NCI-H2029 treated with DMSO at 0.1 percent for 48 hours (cell line): ENCODE data around the gene LIX1.
"Not testable (repeated sequence)": the region's sequence is repeated elsewhere in the genome, so short reads cannot be mapped to it uniquely, and the experiment has no call there.

Experiments used
- DNase-seq: peaks from one replicate; lab custom pipeline; 2025; lab: John Stamatoyannopoulos, UW

The LIX1 gene

DNA sequence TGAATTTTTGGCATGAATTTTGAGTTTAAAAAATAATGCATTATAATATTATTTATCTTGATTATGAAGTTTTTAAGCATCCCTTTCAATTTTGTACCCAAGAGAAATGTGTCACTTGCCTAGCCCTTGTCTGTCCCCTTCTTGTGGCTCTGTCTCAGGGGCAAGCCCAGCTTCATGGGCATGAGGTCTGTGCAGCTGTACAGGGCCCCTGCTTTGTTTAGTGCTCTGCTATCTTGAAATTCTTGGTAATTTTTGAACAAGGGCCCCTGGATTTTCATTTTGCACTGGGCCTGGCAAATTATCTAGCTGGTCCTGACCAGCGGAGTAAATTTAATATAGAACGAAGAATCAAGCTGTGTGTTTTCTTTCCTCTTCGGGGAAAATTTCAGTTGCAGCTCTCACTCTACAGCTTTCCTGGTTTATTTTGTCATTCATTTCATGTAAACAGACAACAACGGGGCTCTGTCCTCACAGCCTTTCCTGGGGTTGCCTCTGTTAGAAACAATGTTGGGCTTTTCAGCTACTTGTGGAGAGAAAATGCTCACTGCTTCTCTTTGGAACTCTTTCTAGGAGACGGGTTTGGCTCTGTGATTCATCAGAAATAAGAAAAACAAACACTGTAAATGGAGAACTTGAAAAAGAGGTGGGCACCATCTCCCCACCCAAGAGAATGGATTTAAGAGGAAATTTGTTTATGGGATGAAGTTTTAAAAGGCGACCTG lies 41.1 kb downstream of the LIX1 start:
- DNase-seq = no peak

DNA sequence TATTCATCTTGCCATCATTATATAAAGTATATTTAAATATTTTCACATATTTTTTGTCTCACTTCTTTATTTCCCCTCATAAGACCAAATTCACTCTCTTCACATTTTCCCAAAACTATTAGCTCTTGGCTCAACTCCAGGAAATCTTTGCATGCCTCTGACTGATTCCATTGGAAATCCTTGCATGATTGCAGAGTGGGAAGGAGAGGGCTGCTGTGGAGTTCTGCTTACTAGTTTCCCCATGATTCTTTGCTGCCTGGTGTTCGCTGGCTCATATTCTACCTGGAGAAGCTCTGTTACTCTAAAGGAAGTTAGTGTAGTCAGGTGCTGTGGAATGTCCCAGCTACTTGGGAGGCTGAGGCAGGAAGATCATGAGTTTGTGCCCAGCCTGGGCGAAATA lies 41.9 kb downstream of the LIX1 start:
- no peak for DNase-seq

DNA sequence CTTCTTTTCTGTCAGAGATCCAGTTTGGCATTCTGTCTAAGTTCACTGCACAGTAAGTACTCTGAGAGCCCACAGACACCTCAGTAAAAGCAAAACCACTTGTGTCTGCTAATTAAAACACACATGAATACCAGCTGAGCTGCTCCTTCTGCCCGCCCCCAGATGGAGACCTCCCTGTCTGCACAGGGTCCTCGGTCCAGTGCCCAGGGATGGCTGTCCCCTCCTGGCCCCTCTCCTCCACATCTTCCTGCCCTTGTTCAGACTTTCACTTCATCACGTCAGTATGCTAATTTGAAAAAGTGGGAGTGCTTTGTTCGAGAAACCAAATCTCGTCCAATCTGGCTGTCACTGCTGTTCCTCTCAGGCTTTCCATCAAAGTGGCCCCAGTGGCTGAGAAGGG lies 43.5 kb downstream of the LIX1 start:
- DNase-seq = no peak

DNA sequence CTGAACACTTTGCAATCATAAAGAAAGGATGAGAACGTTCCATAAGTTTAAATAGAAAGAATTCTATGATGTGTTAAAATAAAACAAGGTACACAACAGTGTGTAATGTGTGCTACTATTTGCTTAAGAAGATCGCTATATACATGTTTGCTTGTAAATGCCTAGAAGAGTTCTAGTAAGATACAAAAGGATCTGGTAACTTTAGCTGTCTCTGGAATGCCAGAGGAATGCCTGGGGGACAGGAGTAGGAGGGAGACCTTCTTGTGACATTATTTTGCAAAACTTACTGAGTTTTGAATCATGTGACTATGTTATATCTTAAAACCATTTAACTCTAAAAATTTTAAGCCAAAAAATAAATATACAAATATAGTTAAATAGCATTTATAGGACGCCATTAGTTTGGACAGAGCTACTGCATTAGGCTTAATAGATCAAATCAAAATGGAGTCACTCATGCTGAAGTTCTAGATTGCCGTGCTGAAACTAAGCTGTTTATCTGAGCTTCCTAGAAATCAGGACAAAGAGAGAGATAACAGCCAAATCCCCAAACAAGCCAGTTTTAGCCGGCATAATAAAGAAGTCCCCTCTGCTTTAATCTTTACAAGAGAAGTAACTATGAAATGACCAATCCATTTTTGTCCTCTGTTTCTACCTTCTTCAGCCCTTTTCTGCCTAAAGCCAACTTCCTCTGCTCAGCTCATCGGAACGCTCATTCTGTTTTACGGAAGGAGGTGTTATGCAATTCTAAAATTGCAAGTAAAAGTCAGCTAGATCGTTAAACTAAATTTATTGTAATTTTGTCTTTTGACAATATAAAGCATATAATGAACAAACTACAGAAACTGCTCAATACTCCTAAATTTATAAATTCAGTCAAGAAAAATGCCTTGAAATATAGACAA lies 44.8 kb downstream of the LIX1 start:
- DNase-seq = no peak

DNA sequence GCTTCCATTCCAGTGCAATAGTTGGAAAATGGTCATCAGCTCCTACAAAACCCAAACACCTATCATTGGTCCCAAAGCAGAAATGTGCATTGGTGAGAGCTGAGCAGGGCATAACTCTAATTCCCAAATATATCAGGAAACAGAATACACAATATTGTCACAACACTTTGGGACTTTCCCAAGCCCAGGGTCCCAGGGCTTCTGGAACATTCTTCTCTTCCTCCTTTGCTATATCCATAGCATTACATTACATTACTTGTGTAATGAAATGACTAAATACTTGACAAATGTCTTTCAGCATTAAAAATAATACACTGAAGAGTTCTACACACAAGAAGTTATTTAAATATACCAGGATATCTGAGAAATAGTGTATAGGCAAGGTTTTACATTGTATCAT lies 45.6 kb downstream of the LIX1 start:
- no peak for DNase-seq

DNA sequence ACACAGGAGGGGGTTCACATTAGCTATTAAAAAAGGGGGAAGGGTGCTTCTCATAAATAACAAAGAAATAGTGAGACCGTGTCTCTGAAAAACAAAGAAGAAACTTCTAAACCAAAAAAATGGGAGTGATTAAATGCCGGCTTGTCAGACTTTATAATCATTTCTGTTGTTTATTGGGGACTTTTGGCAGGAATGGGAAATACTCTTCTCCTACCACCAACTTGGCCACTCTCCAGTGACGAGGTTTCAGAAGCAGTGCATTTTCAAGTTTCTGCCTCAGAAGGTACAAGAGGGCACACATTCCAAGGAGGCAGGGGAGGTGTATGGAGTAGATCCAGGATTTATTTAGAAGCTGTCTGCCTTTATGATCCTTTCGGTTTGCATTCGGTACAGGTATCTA lies 46.2 kb downstream of the LIX1 start:
- no peak for DNase-seq

DNA sequence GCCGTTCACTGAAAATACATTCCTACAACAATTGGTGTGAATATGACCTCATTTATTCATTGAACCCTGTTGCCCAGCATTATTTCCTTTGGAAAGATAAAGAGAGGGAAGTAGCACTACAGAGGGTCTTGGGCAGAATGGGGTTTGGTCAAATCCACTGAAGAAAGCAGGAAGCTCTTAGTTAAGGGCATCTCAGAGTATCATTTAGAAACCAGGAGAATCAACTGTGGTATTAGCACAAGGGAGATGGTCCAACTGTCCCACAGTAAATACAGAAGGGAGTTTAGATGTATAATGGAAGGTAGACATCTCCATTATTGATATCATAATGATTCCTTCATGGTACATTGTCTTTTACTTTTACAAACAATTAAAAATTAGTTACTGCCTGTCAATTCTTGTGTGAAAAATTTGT lies 47.1 kb downstream of the LIX1 start:
- no peak for DNase-seq

DNA sequence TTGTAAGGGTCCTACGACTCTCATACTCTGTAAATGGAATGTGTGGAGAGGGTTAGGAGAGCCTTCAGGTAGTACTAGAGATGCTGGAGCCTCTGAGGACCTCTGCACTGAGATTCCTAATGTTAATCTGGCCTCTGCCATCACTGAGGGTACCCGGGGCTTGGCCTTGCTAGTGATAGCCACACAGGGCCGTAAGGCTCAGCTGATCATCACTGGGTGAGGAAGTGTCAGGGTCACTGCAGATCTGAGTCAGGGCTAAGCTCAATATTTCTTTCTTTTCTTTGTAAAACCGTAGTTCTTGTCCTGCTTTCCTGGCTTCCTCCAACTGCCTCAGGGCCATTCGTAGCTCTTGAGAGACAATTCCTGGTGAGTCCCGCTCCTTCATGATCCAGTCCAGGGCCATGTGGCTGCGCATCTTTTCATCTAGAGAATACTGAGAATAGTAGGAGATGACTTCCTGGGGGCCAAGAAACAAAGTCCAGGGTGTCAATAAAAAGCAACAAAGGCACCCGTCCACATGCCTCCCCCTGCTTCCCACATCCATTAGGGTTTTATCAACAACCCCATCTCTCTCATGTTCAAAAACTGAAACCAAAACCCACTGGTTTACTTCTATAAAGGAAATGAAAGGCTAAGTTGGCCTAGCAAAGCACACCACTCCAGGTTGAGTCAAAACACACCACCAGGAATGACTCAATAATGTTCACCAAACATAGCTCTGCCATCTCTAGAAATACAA lies 47.7 kb downstream of the LIX1 start:
- DNase-seq = no peak

DNA sequence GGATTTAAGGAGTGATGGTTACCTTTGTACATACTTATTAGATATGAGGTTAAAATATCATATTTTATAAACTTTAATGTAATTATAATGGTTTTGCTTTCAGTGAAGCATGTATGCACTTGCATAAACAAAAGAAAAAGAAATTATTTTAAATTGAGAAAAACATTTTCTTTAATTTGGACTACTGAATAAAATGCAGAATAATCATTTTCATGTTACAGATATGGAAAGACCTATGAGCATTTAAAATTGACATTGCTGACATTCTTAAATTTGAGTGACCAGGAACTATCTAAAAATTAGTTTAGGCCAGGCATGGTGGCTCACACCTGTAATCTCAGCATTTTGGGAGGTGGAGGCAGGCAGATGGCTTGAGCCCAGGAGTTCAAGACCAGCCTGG lies 49.2 kb downstream of the LIX1 start:
- DNase-seq = no peak

DNA sequence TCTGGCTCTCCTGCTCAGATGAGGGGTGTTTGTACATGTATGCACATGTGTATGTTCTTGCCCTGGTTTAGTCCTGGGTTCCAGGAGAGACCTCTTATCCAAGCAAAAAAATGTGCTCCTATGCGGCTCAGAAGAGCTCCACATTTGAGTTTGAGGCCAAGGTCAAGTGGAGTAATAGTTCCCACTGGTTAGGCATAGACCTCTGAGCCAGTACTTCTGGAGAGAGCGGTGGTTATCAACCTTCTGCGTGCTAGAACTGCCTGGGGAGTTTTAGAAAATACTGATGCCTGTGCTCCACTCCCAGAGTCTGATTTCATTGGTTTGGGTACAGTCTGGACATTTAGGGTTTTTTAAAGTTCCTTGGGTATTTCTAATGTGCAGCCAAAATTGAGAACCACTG lies 51.5 kb downstream of the LIX1 start:
- no peak for DNase-seq

DNA sequence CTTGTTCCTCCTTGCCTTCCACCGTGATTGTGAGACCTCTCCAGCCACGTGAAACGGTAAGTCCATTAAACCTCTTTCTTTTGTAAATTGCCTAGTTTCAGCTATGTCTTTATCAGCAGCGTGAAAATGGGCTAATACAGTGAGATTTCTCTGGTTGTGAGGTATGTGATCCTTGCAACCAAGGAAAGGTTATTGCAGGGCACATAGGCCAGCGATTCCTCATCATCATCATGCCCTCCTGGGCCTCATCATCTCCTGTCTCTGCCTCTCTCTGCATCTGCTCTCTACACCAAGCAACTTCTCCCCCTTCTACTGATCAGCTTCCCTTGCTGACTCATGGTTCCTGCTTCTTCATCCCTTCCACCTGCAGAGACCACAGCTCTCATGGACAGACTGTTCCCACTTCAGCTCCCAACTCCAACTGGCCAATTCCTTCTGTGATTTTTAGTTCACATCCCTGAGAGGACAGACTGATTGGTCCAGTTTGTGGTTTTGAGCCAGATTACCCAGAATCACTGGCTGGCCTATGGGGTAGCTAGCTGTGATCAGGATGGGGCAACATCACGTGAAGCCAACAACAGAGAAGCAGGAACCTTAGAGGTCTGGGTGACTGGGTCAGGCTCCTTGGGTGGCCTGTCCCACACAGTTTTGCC lies 53.1 kb downstream of the LIX1 start:
- no peak for DNase-seq

DNA sequence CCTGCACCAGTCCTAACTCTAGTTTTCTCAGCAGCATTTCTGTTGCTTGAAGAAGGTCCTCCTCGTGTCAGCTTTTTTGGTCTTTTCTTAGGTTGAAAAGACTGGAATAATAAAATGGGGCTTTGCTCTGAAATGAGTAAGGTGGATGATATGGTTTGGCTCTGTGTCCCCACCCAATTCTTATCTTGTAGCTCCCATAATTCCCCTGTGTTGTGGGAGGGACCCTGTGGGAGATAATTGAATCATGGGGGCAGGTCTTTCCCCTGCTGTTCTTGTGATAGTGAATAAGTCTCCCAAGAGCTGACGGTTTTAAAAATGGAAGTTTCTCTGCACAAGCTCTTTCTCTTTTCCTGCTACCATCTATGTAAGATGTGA lies 53.6 kb downstream of the LIX1 start:
- no peak for DNase-seq

DNA sequence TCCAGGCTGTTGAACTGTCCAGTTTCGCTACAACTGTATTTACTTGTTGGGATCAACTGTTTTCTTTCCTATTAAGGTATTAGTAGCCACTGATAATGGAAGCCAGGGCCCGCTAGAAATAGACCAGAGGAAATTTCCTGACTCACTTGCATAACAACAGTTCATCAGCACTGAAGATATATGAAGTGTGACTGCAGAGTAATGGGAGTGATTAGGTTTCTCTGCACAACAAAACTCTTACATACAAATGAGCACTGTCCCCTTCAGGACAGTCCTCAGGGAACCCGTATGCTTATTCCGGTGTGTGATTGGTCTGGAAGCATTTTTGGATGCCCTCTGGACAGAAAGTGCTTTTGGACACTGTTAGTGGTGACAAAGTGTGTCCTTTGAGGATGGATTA lies 55.3 kb downstream of the LIX1 start:
- DNase-seq = no peak

DNA sequence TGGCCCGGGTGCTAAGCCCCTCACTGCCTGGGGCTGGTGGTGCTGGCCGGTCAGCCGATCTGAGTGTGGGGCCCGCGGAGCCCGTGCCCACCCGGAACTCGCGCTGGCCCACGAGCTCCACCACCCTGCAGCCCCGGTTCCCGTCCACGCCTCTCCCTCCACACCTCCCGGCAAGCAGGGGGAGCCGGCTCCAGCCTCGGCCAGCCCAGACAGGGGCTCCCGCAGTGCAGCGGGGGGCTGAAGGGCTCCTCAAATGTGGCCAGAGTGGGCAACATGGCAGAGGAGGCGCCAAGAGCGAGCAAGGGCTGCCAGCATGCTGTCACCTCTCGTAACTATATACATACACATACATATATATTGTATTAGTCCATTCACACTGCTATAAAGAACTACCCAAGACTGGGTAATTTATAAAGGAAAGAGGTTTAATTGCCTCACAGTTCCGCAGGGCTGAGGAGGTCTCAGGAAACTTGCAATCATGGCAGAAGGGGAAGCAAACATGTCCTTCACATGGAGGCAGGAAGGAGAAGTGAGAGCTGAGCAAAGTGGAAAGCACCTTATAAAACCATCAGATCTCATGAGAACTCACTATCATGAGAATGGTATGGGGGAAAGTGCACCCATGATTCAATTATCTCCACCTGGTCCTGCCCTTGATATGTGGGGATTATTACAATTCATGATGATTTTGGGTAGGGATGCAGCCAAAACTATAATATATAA lies 56.8 kb downstream of the LIX1 start:
- DNase-seq = no peak

DNA sequence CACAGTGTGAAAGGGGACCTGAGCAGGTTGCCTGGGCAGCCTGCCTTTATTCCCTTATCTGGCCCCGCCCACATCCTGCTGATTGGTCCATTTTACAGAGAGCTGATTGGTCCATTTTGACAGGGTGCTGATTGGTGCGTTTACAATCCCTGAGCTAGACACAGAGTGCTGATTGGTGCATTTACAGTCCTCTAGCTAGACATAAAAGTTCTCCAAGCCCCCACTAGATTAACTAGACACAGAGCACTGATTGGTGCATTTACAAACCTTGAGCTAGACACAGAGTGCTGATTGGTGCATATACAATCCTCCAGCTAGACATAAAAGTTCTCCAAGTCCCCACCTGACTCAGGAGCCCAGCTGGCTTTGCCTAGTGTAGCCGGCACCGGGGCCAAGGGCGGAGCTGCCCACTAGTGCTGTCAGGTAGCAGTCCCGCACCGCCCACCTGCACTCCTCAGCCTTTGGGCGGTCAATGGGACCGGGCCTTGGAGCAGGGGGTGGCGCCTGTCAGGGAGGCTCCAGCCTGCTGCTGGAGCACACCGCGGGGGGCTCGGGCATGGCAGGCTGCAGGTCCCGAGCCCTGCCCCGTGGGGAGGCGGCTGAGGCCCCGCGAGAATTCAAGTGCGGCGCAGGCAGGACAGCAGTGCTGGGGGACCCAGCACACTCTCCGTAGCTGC lies 57.5 kb downstream of the LIX1 start:
- DNase-seq = not testable (repeated sequence)

DNA sequence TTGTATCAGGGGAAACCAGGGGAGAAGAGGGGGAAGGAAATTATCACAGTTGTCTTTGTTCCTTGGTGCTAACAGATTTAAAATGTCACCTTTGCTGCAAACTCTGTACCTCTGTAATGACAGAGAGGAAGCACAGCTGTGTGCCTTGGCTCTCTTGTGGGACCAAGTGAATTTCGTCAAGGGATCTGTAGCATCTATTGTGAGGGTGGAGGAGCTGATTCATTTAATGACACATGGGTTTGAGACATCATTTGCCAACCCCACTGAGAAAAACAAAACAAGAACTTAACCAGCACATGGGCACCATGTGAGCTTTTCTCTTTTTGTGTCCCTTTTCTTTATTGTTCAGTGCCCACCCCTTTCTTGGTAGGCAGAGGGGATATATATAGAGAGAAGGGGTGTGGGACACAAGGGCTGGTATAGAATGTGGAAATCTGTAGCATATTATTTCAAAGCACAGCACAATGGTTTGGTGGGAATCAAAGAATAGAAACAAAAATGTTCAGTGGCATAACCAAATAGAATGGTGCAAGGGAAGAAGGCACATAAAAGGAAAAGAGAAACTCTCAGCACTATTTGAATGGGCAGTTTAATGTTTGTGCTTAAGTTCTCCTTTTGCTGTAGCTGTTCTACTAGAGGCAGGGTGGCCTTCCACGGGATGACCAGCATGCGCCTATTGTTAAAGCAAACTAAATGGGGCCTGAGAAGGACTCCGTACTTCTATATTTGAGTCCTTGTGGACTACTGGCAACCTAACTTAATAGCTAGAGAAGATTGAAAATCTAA lies 63.3 kb downstream of the LIX1 start:
- no peak for DNase-seq

DNA sequence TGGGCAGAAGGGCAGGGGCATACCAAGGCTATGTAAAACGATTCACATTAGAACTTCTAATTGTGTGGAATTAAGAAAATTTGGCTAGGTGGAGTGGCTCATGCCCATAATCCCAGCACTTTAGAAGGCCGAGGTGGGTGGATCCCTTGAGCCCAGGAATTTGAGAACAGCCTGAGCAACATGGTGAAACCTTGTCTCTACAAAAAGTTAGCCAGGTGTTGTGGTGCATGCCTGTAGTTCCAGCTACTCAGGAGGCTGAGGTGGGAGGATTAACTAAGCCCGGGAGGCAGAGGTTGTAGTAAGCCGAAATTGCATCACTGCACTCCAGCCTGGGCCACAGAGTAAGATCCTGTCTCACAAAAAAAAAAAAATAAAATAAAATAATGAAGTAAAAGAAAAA lies 65.2 kb downstream of the LIX1 start:
- DNase-seq = no peak

DNA sequence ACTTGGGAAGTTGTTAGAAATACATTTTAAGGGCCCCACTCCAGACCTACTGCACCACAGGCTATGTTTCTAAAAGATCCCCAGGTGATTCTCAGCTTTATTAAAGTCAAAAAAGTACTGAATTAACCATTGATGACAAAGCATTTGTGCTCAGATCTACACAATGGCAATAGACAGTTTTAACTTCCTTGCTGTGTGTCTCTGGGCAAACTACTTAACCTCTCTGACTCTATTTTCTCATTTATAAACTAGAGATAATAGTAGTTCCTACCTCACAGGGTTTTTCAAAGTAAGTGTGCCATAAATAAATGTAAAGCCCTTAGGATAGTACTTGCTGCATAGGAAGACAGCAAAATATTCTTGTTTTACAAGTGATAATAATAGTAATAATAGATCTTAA lies 66.3 kb downstream of the LIX1 start:
- DNase-seq = no peak

DNA sequence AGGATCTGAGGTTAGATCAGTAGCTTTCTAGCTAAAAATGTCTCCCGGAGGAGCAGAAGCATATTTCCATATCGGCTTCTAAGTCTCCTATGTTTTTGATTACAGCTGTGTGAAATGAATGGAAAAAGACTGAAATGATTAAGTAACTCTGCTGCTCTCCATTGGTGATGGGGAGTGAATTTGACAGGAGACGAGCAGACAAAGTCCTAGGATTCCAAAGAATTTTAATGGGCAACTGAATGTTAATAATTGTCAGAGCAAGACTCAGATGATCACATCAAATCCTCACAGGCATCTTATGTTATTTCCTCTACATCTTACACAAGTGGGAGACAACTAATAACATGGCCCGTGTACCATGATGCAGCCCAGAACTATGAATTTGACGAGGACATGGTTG lies 66.8 kb downstream of the LIX1 start:
- no peak for DNase-seq

DNA sequence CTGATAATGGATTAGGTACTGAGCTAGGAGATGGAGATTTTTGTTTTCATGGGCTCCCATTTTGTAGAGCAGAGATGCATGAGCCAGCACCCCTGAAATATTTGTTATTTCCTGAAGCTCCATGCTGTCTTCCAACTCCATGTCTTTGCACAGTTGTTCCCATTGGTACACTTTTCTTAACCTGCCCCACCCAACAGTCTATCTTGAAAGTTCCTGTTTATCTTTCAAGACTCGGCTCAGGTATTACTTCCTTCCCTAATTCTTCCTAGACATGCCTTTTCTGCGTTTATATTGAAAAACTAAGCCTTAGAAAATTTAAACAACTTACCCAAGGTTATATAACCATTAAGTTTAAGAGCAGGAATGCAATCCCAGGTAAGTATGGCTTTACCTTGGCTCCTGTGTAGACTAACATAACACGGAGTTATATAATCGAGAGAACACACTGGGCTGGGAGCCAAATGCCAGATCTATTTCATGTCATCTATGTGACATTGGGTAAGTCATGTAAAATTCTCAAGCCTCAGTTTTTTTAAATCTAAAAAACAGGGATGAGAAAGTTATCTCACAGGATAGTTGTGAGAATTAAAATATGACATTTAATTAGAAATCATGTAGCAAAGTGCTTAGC lies 67.4 kb downstream of the LIX1 start:
- no peak for DNase-seq
